Ishikawa (cell line): ENCODE measurements around the gene DDX11.

ENCODE experiments used
- CEBPB ChIP-seq: IDR thresholded peaks from 2 replicates; pipeline ENCODE4 v1.6.1; 2012
- CREB1 ChIP-seq: IDR thresholded peaks from 2 replicates; pipeline ENCODE4 v1.6.1; 2012; ENCODE audit warnings: low read depth
- EGR1 ChIP-seq: IDR thresholded peaks from 2 replicates; pipeline ENCODE4 v1.6.1; 2012
- EP300 ChIP-seq: IDR thresholded peaks from 2 replicates; pipeline ENCODE4 v1.6.1; 2012; ENCODE audit warnings: borderline replicate concordance
- FOXM1 ChIP-seq: IDR thresholded peaks from 2 replicates; pipeline ENCODE4 v1.6.1; 2012; ENCODE audit warnings: low read depth, borderline replicate concordance
- NFIC ChIP-seq: IDR thresholded peaks from 2 replicates; pipeline ENCODE4 v1.6.1; 2012
- RAD21 ChIP-seq: IDR thresholded peaks from 2 replicates; pipeline ENCODE4 v1.6.1; 2012; ENCODE audit warnings: low read depth
- TAF1 ChIP-seq: IDR thresholded peaks from 2 replicates; pipeline ENCODE4 v1.6.1; 2012; ENCODE audit warnings: low read depth, mild to moderate bottlenecking
- TCF12 ChIP-seq: IDR thresholded peaks from 2 replicates; pipeline ENCODE4 v1.6.1; 2012; ENCODE audit warnings: low read depth
- TEAD4 ChIP-seq: IDR thresholded peaks from 2 replicates; pipeline ENCODE4 v1.6.1; 2012
- YY1 ChIP-seq: IDR thresholded peaks from 2 replicates; pipeline ENCODE4 v1.6.1; 2012; ENCODE audit warnings: low read depth
- ZBTB7A ChIP-seq: IDR thresholded peaks from 2 replicates; pipeline ENCODE4 v1.6.1; 2012; ENCODE audit warnings: low read depth
- TF ChIP-seq, protein P1 (sequence below): IDR thresholded peaks from 2 replicates; pipeline ENCODE4 v1.6.1; 2012; ENCODE audit warnings: low read depth, mild to moderate bottlenecking
- TF ChIP-seq, protein P2 (sequence below): IDR thresholded peaks from 2 replicates; pipeline ENCODE4 v1.6.1; 2012

The DDX11 gene

DNA sequence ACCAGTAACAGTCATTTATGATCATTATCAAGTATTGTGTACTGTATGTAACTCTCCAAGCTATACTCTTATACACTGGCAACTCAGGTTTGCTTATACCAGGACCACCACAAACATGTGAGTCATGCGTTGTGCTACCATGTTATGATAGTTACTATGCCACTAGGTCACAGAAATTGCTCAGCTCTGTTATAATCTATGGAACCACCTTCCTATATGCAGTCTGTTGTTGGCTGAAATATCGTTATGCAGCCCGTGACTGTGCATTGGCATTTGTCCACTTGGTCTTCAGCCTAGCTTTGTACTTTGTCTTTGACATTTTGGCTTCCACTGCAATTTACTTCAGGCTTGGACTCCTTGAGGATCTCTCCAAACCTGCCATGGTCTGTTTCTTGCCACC lies 7.5 kb upstream of the DDX11 start:
- TF ChIP-seq NFIC, result peak; percentile 40; the same call in 1 of the 2 replicates

DNA sequence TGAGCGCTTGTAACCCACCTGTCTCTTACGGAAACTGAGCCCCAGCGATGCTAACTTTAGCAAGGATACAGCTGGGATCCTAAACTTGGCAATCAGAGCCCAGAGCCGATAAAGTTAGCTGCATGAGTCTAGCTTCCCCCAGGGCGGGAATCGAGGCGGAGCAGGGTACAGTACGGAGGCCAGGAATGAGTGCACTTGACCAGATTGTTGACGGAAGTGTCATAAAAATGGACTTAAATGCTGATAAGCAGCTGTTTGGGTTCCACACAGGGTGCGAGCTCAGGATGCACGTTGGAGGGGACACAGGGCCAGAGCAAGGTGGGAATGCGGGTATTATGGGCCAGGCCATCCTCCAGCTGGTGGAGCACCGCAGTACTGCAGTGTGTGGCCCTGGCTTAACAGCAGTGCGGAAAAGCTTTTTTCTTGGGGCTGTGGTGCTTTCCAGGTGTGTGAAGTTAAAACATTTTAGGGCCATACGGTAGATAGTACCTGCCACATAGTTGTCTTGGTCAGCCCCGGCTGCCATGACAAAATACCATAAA lies 744 bp downstream of the DDX11 start:
- TF ChIP-seq NFIC, result peak; percentile 20; the same call in 1 of the 2 replicates
- 0 out of 2 replicates have a peak, but pooled peaks have one; percentile 1 for TF ChIP-seq FOXM1

DNA sequence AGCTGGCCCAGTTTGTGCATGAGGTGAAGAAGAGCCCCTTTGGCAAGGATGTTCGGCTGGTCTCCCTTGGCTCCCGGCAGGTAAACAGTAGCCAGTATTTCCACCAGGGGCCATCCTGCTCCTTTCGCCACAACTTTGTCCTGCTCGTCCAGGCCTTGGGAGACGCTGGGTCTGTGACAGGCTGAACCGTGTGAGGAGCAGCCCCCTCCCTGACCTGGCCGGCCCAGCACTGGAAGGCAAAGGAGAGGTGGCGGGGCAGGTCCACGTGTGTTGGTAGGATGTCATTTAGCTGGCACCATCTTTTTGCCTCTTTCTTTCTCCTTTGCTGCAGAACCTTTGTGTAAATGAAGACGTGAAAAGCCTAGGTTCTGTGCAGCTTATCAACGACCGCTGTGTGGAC lies 15.4 kb downstream of the DDX11 start:
- TF ChIP-seq TAF1, result no peak
- TF ChIP-seq EGR1, result no peak
- TF ChIP-seq RAD21, result no peak
- TF ChIP-seq CEBPB, result no peak
- no peak for TF ChIP-seq FOXM1
- TF ChIP-seq CREB1, result no peak
- TF ChIP-seq EP300, result no peak
- no peak for TF ChIP-seq TCF12
- no peak for TF ChIP-seq YY1
- TF ChIP-seq NFIC, result no peak
- TF ChIP-seq ZBTB7A, result no peak
- TF ChIP-seq, protein P1, sequence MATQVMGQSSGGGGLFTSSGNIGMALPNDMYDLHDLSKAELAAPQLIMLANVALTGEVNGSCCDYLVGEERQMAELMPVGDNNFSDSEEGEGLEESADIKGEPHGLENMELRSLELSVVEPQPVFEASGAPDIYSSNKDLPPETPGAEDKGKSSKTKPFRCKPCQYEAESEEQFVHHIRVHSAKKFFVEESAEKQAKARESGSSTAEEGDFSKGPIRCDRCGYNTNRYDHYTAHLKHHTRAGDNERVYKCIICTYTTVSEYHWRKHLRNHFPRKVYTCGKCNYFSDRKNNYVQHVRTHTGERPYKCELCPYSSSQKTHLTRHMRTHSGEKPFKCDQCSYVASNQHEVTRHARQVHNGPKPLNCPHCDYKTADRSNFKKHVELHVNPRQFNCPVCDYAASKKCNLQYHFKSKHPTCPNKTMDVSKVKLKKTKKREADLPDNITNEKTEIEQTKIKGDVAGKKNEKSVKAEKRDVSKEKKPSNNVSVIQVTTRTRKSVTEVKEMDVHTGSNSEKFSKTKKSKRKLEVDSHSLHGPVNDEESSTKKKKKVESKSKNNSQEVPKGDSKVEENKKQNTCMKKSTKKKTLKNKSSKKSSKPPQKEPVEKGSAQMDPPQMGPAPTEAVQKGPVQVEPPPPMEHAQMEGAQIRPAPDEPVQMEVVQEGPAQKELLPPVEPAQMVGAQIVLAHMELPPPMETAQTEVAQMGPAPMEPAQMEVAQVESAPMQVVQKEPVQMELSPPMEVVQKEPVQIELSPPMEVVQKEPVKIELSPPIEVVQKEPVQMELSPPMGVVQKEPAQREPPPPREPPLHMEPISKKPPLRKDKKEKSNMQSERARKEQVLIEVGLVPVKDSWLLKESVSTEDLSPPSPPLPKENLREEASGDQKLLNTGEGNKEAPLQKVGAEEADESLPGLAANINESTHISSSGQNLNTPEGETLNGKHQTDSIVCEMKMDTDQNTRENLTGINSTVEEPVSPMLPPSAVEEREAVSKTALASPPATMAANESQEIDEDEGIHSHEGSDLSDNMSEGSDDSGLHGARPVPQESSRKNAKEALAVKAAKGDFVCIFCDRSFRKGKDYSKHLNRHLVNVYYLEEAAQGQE, result no peak

DNA sequence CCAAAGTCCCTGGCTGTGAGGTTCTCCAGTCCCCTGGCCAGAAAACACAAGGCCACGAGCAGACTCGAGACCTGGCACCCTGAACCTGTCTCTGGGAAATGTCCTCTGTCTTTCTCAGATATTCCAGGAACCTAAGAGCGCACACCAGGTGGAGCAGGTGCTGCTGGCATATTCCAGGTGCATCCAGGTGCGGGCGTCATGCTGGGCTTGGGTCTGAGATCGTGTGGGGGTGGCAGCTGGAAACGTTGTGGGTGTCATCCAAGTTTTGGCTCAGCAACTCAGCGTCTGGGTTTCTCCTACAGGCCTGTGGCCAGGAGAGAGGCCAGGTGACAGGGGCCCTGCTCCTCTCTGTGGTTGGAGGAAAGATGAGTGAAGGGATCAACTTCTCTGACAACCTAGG lies 28.5 kb downstream of the DDX11 start:
- TF ChIP-seq EGR1, result peak; percentile 27; the same call in 1 of the 2 replicates
- 0 out of 2 replicates have a peak, but pooled peaks have one; percentile 17 for TF ChIP-seq EP300
- peak; percentile 57 for TF ChIP-seq TCF12

DNA sequence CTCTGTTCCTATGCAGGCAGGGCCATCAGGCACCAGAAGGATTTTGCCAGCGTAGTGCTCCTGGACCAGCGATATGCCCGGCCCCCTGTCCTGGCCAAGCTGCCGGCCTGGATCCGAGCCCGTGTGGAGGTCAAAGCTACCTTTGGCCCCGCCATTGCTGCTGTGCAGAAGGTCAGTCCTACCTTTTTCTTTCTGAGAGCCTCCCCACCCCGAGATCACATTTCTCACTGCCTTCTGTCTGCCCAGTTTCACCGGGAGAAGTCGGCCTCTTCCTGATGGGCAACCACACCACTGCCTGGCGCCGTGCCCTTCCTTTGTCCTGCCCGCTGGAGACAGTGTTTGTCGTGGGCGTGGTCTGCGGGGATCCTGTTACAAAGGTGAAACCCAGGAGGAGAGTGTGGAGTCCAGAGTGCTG lies 29.9 kb downstream of the DDX11 start:
- TF ChIP-seq TCF12 (peak; percentile 73), TEAD4 (peak; percentile 34; the same call in 1 of the 2 replicates), NFIC (peak; percentile 91), EP300 (peak; percentile 80; the same call in 1 of the 2 replicates), CEBPB (peak; percentile 12; the same call in 1 of the 2 replicates), YY1 (peak; percentile 58; the same call in 1 of the 2 replicates)
- TF ChIP-seq, protein P2, sequence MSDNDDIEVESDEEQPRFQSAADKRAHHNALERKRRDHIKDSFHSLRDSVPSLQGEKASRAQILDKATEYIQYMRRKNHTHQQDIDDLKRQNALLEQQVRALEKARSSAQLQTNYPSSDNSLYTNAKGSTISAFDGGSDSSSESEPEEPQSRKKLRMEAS, result peak; percentile 69; the same call in 1 of the 2 replicates

DNA sequence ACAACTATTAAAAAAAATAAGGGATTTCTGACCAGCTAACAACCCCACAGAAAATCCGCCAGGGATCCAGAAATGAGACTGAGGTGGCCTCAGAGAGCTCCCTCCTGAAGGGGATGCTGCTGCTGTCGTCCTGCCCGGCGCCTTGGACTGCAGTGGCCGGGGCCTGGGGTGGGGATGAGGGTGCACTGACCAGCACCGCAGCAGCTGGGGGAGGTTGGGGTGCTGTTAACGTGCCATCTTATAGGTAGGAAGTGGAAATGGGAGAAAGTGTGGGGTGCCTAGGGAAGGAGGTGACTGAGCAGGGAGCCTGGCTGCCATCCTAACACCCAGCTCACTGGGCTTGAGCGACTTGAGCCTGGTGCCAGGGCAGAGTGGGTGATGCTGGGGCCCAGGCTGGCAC lies 32.0 kb downstream of the DDX11 start:
- TF ChIP-seq EGR1, result no peak
- no peak for TF ChIP-seq RAD21

DNA sequence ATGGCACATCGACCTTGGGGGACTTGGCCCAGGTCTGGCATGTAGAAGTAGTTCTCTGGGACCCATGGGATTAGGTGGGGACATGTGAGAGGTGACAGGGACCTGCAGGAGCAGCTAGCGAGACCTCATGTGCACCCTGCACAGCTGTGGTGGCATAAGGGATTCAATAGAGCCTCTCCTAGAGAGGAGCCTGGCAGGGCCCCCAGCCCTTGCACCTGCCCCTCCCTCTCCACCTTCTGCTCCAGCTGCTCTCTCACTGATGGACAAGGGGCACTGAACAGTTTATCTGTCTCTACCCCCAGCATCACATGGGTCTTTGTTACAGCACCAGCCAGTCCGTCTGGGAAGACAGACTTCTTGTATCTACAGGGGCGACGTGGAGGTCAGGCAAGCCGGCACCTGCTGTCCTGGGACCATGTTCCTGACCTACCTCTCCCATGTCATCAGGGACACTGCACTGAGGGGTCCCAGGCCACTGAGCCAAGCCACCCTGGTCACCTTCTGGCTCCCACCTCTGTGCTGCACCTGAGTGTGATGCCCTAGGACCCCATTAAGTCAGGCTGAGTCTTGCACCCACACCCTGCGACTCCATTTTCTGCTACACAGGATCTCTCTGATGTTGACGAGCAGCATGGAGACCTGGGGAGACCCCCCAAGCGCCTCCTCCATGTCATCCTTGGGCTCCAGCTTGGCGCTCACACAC lies 32.6 kb downstream of the DDX11 start:
- TF ChIP-seq CEBPB (no peak), ZBTB7A (no peak), TCF12 (no peak), TEAD4 (no peak), TAF1 (no peak), EP300 (no peak)

DNA sequence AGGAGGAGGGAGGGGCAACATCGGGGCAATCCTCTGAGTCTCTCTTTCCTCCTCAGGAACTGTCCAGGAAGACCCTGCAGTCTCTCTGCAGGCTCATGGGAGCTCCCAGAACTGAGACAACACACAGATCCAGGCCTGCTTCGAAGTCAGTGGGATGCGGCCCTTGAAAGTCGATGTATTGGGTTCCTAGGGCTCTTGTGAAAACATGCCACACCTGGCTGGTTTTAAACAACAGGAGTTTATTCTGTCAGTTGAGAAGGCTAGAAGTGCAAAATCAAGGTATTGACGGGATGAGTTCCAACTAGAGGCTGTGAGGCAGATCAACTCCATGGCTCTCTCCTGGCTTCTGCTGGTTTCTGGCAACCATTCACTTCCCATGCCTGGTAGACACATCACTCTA lies 36.6 kb downstream of the DDX11 start:
- TF ChIP-seq CEBPB (peak; percentile 19; the same call in 1 of the 2 replicates), TEAD4 (peak; percentile 55), EP300 (peak; percentile 56; the same call in 1 of the 2 replicates), TCF12 (peak; percentile 71), NFIC (peak; percentile 89)
- TF ChIP-seq, protein P2, result peak; percentile 46; the same call in 1 of the 2 replicates

DNA sequence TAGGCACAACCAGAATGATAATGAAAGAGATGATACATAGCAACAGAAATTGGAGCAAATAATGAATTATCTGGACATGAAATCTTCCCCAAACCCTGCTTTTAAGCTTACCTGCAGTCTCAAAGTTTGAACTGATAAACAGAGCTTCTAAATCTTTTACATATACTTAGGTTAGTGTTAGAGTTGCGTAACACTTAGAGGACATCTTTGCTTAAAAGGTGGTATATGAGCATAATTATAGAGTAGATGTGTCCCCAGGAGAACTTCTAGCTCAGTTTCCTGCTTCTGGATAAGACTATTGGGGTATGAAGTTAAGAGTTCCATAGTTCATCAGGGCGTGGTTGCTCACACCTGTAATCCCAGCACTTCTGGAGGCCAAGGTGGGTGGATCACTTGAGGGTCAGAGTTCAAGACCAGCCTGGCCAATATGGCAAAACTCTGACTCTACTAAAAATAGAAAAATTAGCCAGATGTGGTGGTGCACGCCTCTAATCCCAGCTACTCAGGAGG lies 41.5 kb downstream of the DDX11 start:
- TF ChIP-seq CEBPB, result peak; percentile 66; the same call in 1 of the 2 replicates
